Stimulated activated CD8-positive, alpha-beta memory T cell treated with anti-CD3 and anti-CD28 coated beads, Interleukin-15, amount 100 ng/mL, for 1 hour (primary cell): ENCODE results near the gene FAM76B.

ENCODE experiments used
- DNase-seq: peaks from one replicate; pipeline ENCODE4 v3.0.0-alpha.2; 2020; ENCODE audit warnings: low read depth

FAM76B gene

GRCh38 chr11:95729462-95729861 lies 60.1 kb downstream of the FAM76B start:
- DNase-seq, result no peak

- no peak for DNase-seq
Observed at GRCh38 chr11:95728790-95729189, 60.8 kb downstream of the FAM76B start.

GRCh38 chr11:95728094-95728493 lies 61.5 kb downstream of the FAM76B start:
- DNase-seq, result no peak

GRCh38 chr11:95727620-95728019 lies 62.0 kb downstream of the FAM76B start:
- no peak for DNase-seq

GRCh38 chr11:95727111-95727510 lies 62.5 kb downstream of the FAM76B start:
- DNase-seq, result no peak

- no peak for DNase-seq
Observed at GRCh38 chr11:95725196-95725595, 64.4 kb downstream of the FAM76B start.

GRCh38 chr11:95723361-95723942 lies 66.1 kb downstream of the FAM76B start:
- no peak for DNase-seq

- no peak for DNase-seq
Observed at GRCh38 chr11:95720195-95720594, 69.4 kb downstream of the FAM76B start.
